Stimulated activated CD8-positive, alpha-beta memory T cell treated with anti-CD3 and anti-CD28 coated beads, Interleukin-7, amount 100 ng/mL, for 4 hours (primary cell): ENCODE results near the gene HRH3.
A peak's percentile ranks its signal among the peaks of the same experiment; 100 is the strongest.

ENCODE experiments used
- DNase-seq, 2 donors: peaks; one replicate each; pipeline ENCODE4 v3.0.0-alpha.2; 2020; ENCODE audit warnings: low read depth in 2 of 2

The HRH3 gene

GRCh38 chr20:62219992-62220665, at the start of gene HRH3:
Gene HRH3 (minus strand): TSS chr20:62220278. CDS start chr20:62219970, 308 bp downstream.
- peak in 1 of 2 donors; percentile 26 for DNase-seq

GRCh38 chr20:62269871-62270270, 49.8 kb upstream of the HRH3 start:
- no peak for DNase-seq

GRCh38 chr20:62269378-62269777, 49.3 kb upstream of the HRH3 start:
- no peak for DNase-seq

- no peak for DNase-seq
Measured at GRCh38 chr20:62268228-62268900, 48.3 kb upstream of the HRH3 start.

GRCh38 chr20:62267543-62267942, 47.5 kb upstream of the HRH3 start:
- DNase-seq = no peak

- no peak for DNase-seq
Measured at GRCh38 chr20:62266851-62267250, 46.8 kb upstream of the HRH3 start.

- DNase-seq = no peak
Measured at GRCh38 chr20:62266340-62266739, 46.3 kb upstream of the HRH3 start.

GRCh38 chr20:62265365-62265764, 45.3 kb upstream of the HRH3 start:
- DNase-seq = no peak

- no peak for DNase-seq
Measured at GRCh38 chr20:62263396-62263795, 43.3 kb upstream of the HRH3 start.

- no peak for DNase-seq
Measured at GRCh38 chr20:62262064-62262463, 42.0 kb upstream of the HRH3 start.

GRCh38 chr20:62259294-62259565, 39.2 kb upstream of the HRH3 start:
- DNase-seq = no peak

- no peak for DNase-seq
Measured at GRCh38 chr20:62258499-62259293, 38.6 kb upstream of the HRH3 start.

GRCh38 chr20:62255976-62256375, 35.9 kb upstream of the HRH3 start:
- DNase-seq = no peak

GRCh38 chr20:62254021-62254724, 34.1 kb upstream of the HRH3 start:
- DNase-seq = no peak

GRCh38 chr20:62253398-62253797, 33.3 kb upstream of the HRH3 start:
- DNase-seq = no peak

- no peak for DNase-seq
Measured at GRCh38 chr20:62252342-62252966, 32.4 kb upstream of the HRH3 start.

GRCh38 chr20:62248890-62249560, 28.9 kb upstream of the HRH3 start:
- DNase-seq = no peak

- DNase-seq = no peak
Measured at GRCh38 chr20:62246872-62247652, 27.0 kb upstream of the HRH3 start.

- no peak for DNase-seq
Measured at GRCh38 chr20:62246431-62246830, 26.4 kb upstream of the HRH3 start.

GRCh38 chr20:62245911-62246280, 25.8 kb upstream of the HRH3 start:
- DNase-seq = no peak
